ENCODE measurements around the gene TPMT. TPM values are rescaled to one million over a fixed set of nuclear protein-coding genes. Genes with fewer than 3 reads are reported as not detected.

The TPMT gene
- total RNA-seq, 1 experiment from 2014 or later = 9.7 TPM

DNA sequence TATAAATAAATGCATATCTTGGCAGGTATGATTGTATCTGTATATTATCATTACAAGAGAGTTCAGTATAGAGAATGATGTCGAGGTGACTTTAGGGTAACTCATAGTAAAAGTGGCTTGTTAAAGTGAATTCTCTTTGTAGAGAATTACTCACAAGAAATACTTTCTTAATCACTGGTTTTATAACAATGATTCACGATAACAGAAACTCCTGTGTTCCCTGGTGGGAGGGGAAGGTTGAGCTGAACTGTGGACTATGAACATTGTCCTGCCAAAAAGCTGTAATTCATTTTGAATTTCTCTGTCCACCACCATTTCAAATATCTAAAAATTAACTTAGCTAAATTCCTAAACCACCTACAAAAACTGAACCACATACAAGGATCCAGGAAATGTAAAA, 7.7 kb downstream of the TPMT start:
- CTCF ChIA-PET = no interaction called here
- intact Hi-C loops (cut with micrococcal nuclease; ENCODE audit: unreplicated experiment) (no loop called here), in situ Hi-C loops (cut with HindIII; ENCODE audit: low pct_unique_long_range_greater_than_20kb, low sequenced_read_pairs) (no loop called here)
- H3K27ac ChIP-seq (ENCODE audit: low read length) = no peak overlapping the region
- POLR2A ChIA-PET = no interaction called here
- H3K9me3 ChIP-seq (ENCODE audit: control insufficient read depth, insufficient read depth, low read depth, low read length) = no peaks in the 10 kb centered on the region
- H3K27me3 ChIP-seq (ENCODE audit: control insufficient read depth, insufficient read depth, low read length) = no peaks in the 10 kb centered on the region
- DNase-seq (ENCODE audit: low read depth, low spot score) (no peak), ATAC-seq (peak; percentile 58; the same call in 1 of the 2 replicates)
- TF ChIP-seq TCF7L2 (IDR thresholded peaks at IDR 0.05; ENCODE audit: low read depth, low read length) = no peak
- TF ChIP-seq, protein P1, sequence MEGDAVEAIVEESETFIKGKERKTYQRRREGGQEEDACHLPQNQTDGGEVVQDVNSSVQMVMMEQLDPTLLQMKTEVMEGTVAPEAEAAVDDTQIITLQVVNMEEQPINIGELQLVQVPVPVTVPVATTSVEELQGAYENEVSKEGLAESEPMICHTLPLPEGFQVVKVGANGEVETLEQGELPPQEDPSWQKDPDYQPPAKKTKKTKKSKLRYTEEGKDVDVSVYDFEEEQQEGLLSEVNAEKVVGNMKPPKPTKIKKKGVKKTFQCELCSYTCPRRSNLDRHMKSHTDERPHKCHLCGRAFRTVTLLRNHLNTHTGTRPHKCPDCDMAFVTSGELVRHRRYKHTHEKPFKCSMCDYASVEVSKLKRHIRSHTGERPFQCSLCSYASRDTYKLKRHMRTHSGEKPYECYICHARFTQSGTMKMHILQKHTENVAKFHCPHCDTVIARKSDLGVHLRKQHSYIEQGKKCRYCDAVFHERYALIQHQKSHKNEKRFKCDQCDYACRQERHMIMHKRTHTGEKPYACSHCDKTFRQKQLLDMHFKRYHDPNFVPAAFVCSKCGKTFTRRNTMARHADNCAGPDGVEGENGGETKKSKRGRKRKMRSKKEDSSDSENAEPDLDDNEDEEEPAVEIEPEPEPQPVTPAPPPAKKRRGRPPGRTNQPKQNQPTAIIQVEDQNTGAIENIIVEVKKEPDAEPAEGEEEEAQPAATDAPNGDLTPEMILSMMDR (IDR thresholded peaks at IDR 0.05) = no peak
- TF ChIP-seq, protein P2, sequence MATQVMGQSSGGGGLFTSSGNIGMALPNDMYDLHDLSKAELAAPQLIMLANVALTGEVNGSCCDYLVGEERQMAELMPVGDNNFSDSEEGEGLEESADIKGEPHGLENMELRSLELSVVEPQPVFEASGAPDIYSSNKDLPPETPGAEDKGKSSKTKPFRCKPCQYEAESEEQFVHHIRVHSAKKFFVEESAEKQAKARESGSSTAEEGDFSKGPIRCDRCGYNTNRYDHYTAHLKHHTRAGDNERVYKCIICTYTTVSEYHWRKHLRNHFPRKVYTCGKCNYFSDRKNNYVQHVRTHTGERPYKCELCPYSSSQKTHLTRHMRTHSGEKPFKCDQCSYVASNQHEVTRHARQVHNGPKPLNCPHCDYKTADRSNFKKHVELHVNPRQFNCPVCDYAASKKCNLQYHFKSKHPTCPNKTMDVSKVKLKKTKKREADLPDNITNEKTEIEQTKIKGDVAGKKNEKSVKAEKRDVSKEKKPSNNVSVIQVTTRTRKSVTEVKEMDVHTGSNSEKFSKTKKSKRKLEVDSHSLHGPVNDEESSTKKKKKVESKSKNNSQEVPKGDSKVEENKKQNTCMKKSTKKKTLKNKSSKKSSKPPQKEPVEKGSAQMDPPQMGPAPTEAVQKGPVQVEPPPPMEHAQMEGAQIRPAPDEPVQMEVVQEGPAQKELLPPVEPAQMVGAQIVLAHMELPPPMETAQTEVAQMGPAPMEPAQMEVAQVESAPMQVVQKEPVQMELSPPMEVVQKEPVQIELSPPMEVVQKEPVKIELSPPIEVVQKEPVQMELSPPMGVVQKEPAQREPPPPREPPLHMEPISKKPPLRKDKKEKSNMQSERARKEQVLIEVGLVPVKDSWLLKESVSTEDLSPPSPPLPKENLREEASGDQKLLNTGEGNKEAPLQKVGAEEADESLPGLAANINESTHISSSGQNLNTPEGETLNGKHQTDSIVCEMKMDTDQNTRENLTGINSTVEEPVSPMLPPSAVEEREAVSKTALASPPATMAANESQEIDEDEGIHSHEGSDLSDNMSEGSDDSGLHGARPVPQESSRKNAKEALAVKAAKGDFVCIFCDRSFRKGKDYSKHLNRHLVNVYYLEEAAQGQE (IDR thresholded peaks at IDR 0.05; ENCODE audit: insufficient read depth in 1 of 2, low read depth in 2 of 2, low read length in 1 of 2) = no peak
- no peak for TF ChIP-seq POLR2AphosphoS5 (IDR thresholded peaks at IDR 0.05; ENCODE audit: low read depth, low read length)
- TF ChIP-seq SIN3A (IDR thresholded peaks at IDR 0.05; ENCODE audit: borderline replicate concordance, insufficient read depth, low read depth, low read length) = no peak
- H3K4me3 ChIP-seq (ENCODE audit: low read depth in 2 of 2, low read length in 2 of 2) = no peak overlapping the region
- H3K36me3 ChIP-seq (ENCODE audit: control insufficient read depth, insufficient read depth, low read length) = no peaks in the 10 kb centered on the region
- no TSS peak for BruUV-seq (replicated peaks)
- no peaks in the 10 kb centered on the region for H3K4me1 ChIP-seq (ENCODE audit: control insufficient read depth, insufficient read depth, low read length)

DNA sequence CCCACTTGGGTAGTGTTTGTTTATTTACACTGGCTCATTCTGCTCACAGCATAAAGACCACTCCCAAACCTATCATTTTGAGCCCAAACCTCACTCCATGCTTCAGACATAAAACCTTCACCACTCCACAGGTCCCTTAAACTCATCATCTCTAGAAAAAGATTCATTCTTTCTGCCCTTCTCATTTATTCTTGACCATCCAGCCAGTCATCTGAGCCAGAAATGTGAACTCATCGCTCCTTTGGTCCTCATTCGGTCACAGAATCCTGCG, 12.4 kb downstream of the TPMT start:
- CTCF ChIA-PET = no interaction called here
- Histone ChIP-seq H3K9me3 (ENCODE audit: control insufficient read depth, insufficient read depth, low read depth, low read length) (no peaks in the 10 kb centered on the region), H3K27me3 (ENCODE audit: control insufficient read depth, insufficient read depth, low read length) (no peaks in the 10 kb centered on the region), H3K27ac (ENCODE audit: low read length) (no peak overlapping the region), H3K36me3 (ENCODE audit: control insufficient read depth, insufficient read depth, low read length) (no peaks in the 10 kb centered on the region), H3K4me3 (ENCODE audit: low read depth in 2 of 2, low read length in 2 of 2) (no peak overlapping the region), H3K4me1 (ENCODE audit: control insufficient read depth, insufficient read depth, low read length) (no peaks in the 10 kb centered on the region)
- ATAC-seq (no peak), DNase-seq (ENCODE audit: low read depth, low spot score) (no peak)
- POLR2A ChIA-PET = no interaction called here
- intact Hi-C loops (cut with micrococcal nuclease; ENCODE audit: unreplicated experiment) = no loop called here
- in situ Hi-C loops (cut with HindIII; ENCODE audit: low pct_unique_long_range_greater_than_20kb, low sequenced_read_pairs) = no loop called here
- TF ChIP-seq TCF7L2 (IDR thresholded peaks at IDR 0.05; ENCODE audit: low read depth, low read length) = no peak
- no peak for TF ChIP-seq SIN3A (IDR thresholded peaks at IDR 0.05; ENCODE audit: borderline replicate concordance, insufficient read depth, low read depth, low read length)
- TF ChIP-seq, protein P1 (IDR thresholded peaks at IDR 0.05) = no peak
- no peak for TF ChIP-seq POLR2AphosphoS5 (IDR thresholded peaks at IDR 0.05; ENCODE audit: low read depth, low read length)
- TF ChIP-seq, protein P2 (IDR thresholded peaks at IDR 0.05; ENCODE audit: insufficient read depth in 1 of 2, low read depth in 2 of 2, low read length in 1 of 2) = no peak
- BruUV-seq (replicated peaks) = no TSS peak

All from Panc1 (cell line).